ENCODE measurements around the gene ACAT1.

DNA sequence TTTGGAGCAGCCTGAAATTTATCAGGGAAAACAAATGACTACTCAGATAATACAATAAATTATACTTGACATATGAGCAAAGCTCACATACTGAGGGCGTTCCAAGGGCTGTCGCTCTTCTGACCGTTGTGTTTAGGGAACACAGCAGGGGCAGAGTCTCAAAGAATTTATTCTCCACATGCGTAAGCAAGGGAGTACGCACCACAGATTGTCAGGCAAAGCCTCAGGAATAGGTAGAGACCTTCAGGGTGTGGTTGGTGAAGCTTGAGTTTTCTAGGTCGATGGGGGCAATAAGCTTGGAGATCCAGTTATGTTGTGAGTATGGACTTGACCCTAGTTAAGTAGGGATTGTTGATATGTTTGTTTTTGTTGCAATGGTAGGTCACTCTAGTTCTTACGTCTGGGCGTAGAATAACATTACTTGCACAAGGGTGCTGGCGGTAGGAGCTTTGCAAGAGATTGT is 830 bp downstream of the ACAT1 start:
- TF ChIP-seq, protein P1, sequence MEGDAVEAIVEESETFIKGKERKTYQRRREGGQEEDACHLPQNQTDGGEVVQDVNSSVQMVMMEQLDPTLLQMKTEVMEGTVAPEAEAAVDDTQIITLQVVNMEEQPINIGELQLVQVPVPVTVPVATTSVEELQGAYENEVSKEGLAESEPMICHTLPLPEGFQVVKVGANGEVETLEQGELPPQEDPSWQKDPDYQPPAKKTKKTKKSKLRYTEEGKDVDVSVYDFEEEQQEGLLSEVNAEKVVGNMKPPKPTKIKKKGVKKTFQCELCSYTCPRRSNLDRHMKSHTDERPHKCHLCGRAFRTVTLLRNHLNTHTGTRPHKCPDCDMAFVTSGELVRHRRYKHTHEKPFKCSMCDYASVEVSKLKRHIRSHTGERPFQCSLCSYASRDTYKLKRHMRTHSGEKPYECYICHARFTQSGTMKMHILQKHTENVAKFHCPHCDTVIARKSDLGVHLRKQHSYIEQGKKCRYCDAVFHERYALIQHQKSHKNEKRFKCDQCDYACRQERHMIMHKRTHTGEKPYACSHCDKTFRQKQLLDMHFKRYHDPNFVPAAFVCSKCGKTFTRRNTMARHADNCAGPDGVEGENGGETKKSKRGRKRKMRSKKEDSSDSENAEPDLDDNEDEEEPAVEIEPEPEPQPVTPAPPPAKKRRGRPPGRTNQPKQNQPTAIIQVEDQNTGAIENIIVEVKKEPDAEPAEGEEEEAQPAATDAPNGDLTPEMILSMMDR (IDR thresholded peaks at IDR 0.05), result no peak
- TF ChIP-seq EZH2 (IDR thresholded peaks at IDR 0.05), result no peak
- no peak for TF ChIP-seq EZH2phosphoT487 (IDR thresholded peaks at IDR 0.05)
